SK-N-SH (cell line): ENCODE measurements around the gene TOP3B.

ENCODE experiments used
- CTCF ChIP-seq: fragments of 200-600 bp; sonication (generic); IDR thresholded peaks from 2 replicates; pipeline ENCODE4 v1.6.1; 2017; ENCODE audit warnings: antibody characterized with exemption, mild to moderate bottlenecking, moderate library complexity
- ELF1 ChIP-seq: IDR thresholded peaks from 2 replicates; pipeline ENCODE4 v1.4.0; 2012
- EP300 ChIP-seq, 2 experiments: IDR thresholded peaks; 2 replicates each; pipeline versions ENCODE4 v1.4.0 to v1.6.1; 2012; ENCODE audit warnings: borderline replicate concordance in 1 of 2, low read depth in 1 of 2, low read length in 1 of 2
- JUND ChIP-seq: IDR thresholded peaks from 2 replicates; pipeline ENCODE4 v1.4.0; 2012
- POLR2AphosphoS5 ChIP-seq: IDR thresholded peaks from 2 replicates; pipeline ENCODE4 v1.6.1; 2012; ENCODE audit warnings: low read depth, low read length
- RAD21 ChIP-seq: IDR thresholded peaks from 2 replicates; pipeline ENCODE4 v1.6.1; 2012; ENCODE audit warnings: mild to moderate bottlenecking, low read length
- SIN3A ChIP-seq: IDR thresholded peaks from 2 replicates; pipeline ENCODE4 v1.6.1; 2012; ENCODE audit warnings: low read depth, mild to moderate bottlenecking, low read length, moderate library complexity, borderline replicate concordance
- YY1 ChIP-seq: IDR thresholded peaks from 2 replicates; pipeline ENCODE4 v1.4.0; 2012; ENCODE audit warnings: low read depth, mild to moderate bottlenecking
- TF ChIP-seq, protein P1 (sequence below): IDR thresholded peaks from 2 replicates; pipeline ENCODE4 v1.4.0; 2012; ENCODE audit warnings: low read depth

DNA sequence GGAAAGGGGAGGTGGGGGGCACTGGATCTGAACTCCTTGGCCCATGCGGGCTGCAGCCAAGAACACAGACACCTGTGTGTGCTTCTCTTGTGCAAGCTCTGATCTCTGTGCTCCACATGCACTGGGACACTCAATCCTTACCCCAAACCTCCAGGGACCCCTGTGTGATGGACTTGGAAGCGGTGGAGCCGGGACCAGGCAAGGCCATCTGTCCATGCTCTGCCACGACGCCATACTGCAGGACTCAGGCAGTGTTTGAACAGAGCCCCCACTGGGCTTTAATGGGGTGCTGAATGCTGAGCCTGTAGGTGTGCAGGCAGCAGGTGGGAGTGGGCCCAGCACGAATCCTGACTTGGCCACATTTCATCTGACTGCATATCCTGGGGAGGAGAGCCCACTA lies 53.3 kb downstream of the TOP3B start:
- TF ChIP-seq POLR2AphosphoS5 (no peak), JUND (no peak), RAD21 (no peak), YY1 (no peak), EP300 (IDR thresholded peaks at IDR 0.05; ENCODE audit: borderline replicate concordance in 1 of 2, low read depth in 1 of 2, low read length in 1 of 2) (no peak), SIN3A (no peak), CTCF (no peak), ELF1 (no peak)
- TF ChIP-seq, protein P1, sequence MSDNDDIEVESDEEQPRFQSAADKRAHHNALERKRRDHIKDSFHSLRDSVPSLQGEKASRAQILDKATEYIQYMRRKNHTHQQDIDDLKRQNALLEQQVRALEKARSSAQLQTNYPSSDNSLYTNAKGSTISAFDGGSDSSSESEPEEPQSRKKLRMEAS: no peak
